Epidermal melanocyte (primary cell): ENCODE data around the gene DHRS12.

ENCODE experiments used
- DNase-seq: peaks from one replicate; pipeline ENCODE4 v3.0.0; 2011; ENCODE audit warnings: low spot score; ENCODE audit not compliant: insufficient read length

Gene DHRS12

DNA sequence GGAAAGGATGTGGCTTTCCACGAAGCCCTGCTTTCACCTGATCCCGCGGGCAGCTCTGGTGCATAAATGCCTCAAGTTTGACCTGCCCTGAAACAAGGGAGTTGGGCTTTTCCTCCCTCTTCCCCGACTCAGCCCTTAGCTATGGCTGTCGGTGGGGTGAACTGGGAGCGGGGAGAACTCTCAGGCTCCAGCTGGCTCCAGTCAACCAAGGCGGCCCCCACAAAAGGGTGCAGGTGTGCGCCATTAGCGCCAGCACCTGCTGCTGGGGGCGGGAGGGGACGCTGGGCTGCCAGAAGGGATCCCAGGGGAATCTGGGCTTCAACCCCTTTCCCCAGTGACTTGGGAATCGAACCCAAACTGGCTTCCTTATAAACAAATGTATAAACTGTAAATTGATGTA is 7.1 kb upstream of the DHRS12 start:
- no peak for DNase-seq

DNA sequence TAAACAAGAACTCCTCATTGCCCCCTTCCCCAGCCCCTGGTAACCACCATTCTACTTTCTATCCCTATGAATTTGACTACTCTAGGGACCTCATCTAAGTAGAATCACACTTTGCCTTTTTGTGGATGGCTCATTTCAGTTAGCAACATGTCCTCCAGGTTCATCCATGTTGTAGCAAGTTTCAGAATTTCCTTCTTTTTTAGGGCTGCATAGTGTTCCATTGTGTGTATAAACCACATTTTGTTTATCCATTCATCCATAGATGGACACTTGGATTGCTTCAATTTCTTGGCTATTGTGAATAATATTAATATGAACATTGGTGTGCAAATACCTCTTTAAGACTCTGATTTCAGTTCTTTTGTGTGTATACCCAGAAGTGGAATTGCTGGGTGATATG is 4.8 kb upstream of the DHRS12 start:
- no peak for DNase-seq

DNA sequence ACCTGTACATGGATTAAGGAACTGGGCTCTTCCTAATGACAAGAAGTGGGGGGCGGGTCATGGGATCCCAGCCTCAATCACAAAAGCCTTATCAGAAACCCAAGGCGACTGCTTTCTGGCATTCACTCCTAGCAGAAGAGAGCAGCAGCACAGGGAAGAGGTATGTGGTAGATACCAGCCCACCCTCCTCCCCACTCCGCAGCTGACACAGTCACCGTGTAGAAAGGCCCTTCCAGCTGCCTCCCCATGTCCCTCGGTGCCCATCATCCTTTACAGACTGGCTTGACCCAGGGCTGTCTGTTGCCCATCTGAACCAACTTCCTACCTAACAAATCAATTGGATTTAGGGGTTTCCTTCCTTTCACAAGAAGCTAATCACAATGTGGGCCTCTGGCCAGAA is 3.1 kb upstream of the DHRS12 start:
- DNase-seq, result no peak

DNA sequence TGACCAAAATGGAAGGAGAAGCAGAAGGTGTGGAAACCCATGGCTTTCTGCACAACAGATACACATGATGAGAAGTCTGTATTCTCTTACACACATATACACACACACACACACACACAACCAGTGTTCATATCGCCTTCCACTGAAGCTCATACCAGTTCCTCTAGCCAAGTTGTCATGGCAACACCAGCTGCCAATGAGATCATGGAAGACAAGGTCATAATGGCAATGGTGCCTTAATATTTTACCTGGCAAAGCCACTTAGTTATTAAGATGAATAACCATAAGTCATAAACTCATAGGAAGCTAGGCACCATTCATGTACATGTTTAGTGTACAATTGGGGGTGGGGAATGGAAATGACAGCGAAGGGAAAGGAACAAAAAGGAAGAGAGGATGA is 2.6 kb upstream of the DHRS12 start:
- DNase-seq, result no peak

DNA sequence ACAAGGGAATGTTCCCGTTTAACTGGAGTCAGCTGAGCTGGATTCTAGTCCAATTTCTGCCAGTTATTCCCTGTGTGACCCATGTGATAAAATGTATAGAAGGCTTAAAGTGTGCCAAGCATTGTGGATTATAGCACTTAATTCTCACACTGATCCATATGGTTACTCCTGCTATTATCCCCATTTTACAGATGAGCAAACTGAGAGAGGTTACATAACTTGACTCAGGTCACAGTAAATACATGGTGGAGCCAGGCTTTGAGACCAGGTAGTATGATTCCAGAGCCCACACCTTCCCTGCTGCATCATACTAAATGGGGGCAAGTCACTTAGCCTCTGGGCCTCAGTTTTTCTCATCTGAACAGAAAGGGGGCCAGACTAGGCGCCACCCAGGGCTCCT is 2.0 kb upstream of the DHRS12 start:
- DNase-seq, result no peak

DNA sequence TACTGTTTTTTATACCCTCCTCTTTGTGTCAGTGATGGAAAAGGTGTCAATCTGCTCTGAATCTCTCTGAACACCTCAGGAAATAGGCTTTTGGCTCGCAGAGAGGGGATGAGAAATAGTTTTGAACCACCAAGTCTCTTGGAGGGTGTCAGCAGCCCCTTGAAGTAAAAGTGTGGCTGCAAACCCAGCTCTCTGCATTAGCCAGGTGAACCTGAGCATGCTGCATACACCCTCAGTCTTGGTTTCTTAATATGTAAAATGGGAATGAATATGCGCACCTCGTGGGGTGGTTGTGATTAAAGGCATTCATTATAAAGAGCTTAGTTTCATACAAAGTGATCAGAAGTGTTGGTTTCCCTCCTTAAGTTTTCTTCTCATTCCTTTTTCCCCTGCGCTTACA is 1.4 kb upstream of the DHRS12 start:
- DNase-seq, result no peak

DNA sequence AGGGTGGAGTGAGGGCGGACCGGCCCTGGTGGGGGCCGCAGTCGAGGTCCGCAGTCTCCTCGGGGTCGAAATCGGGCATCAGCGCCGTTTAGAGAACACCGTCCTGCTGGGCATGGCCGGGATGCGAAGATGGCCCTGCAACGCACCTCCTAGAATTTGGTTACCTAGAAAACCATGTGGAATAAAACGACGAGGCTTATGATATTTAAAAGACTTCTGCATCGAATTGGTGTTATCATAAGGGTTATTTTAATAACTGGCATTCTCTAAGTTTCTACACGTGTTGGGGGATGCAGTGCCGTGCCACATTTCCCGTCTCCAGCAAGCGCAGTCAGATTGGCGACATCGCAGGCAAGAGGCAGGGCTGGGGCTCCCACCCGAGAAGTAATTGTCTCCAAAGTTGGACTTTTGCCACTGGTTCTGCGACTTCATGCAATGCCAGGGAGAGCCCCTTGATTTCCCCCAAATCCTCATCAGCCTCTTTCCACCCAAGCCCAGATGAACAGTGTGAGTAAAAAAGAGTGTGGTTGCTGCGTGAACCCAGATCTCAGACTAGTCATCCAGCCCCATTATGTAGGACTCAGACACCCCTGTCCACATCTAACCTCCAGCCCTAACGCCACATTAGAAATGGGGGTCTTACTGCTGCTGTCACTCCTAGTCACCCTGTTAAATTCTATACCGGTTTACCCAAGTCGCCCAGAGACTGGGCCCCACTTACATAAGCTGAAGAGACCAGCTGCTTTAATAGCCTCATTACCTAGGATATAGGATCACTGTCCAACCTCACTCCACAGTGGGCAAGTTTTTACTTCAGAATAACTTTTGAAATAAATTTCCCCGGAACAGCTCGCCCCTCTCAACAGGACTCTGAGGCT is 571 bp upstream of the DHRS12 start:
- DNase-seq, result no peak

DNA sequence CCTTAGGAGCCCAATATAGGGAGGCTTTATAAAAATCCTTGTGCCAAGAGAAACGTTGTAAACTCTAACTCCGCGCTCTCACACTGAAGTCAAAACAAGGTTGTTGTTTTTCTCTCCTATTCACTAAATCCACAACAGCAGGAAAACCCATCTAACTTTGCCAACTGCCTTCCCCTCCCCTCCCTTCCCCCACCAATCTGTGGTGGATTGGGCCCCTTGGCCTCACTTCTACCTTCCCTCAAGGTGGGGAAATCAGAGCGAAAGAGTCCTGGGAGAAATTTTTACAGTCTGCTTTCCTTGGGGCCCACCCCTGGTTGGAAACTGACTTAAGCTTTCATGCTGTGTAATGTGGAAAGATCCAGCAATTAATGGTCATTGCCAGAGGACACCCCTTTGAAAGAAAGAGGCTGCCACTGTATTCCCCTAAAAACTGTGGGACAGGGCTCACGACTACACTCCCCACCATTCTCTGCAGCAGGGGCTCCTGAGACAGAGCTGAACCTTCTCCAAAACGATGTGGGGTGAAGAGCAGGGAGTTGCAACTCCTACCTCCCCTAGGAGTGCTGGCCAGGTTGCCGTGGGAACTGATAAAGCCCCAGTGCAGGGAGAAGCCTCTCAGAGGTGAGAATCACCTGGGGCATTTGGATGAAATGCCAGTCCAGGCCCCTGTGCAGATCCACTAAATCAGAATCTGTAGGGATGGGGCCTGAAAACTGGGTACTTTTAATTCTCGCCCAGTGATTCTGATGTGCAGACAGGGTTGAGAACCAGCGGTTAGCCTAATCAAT is 1.1 kb downstream of the DHRS12 start:
- no peak for DNase-seq

DNA sequence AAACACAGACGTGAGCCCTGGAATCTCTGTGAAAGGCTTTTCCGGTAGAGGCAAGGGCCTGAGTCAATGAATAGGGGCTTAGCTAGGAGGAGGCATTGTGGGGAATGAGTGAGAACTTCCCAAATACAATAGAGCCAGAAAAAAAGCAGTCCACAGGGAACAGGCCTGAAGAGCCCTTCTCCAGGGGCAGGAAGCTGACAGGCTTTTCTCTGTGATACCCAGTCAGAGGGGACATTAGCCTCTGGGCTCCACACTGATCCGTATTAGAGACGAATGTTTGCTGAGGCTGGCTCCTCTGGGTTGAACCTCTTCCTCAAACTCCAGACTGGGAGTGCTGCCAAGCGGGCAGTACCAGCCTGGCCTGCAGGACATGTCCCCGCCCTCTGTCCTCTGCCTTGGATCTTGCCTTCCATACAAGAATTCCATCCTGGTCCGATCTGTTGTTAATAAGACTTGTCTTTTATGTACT is 2.3 kb downstream of the DHRS12 start:
- no peak for DNase-seq

DNA sequence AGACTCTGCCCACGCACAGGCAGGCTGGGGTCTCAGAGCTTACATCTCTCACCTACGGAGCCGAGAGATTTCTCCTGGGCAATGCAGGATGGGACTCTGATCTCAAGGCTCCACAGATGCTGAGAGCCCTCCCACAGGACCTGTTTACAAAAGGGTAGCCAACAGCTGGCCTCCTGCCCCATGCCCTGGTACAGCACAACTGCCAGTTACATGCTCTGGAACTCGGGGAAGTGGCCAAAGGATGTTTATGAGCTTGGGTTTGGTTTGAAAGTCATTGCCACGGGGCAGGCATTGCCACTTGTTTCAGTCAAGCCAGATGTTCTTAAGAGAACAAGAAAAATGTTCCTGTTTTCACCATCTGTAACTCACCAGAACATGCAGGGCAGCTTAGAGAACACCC is 3.5 kb downstream of the DHRS12 start:
- no peak for DNase-seq

DNA sequence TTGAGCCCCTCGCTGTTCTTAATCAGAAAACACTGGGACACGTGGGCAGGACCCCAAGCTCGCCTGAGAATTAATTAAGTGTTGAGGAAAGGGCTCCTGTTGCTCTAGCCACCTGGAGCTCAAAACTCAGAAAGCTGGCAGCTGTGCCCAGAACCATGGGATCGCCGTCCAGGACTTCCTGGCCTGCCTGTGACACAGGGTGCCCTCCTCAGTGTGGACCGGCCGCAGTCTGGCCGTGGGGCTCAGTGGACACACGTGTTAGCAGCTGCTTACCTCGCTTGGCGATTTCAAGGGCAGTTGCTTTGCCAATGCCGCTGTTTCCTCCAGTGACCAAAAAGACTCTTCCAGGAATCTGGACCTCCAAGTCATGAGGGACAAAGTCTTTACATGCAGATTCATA is 4.7 kb downstream of the DHRS12 start:
- no peak for DNase-seq

DNA sequence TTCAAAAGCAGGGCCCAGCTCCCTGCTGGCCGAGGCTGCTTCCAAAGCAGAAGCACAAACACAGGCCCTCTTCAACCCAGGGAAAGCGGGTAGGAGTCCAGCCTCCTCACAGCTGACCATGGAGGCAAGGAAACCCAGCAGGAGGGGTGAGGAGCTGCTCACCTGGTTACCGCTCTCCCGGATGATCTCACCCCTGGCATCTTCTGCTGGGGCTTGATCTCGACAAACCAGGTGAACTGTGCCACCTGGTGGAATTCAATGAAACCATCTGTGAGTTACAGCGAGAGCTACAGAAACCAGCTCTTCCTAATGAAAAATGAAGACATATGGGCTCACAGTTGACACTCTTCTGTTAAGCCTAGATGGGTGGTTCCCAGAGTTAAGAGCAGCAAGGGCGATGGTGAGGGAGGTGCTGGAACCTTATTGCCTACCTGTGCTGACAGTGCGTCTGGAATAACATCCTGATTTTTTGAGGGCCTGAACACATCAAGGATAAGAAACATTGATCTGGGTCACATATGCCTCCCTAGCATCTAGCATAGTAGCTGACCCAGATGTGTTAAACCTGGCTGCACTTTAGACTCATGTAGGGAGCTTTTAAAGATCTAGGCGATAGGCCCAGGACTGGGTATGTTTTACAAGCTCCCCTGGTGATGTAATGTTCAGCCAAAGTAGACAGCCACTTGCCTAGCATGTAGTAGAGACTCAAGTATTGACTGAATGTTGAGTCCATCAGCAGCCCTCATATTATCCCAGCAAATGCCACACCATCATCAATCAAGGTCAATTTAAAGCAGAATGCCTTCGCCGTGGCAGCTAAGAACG is 6.1 kb downstream of the DHRS12 start:
- no peak for DNase-seq

DNA sequence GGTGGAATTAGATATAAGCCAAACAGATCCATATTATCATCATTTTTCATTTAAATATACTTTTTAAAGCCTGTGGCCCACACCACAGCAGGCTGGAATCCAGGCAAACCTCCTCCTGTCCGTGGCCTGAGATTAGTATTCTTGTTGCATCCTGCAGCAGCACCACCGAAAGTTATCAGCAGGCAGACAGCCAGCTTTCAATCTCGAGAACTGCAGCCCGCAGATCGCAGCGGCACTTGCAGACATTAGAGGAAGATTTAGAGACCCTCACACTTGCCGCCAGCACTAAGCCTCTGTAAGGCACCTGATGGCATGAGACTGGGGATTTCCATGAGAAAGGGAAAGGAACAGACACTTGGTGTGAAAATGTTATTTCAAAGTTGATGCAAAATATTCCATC is 7.4 kb downstream of the DHRS12 start:
- no peak for DNase-seq

DNA sequence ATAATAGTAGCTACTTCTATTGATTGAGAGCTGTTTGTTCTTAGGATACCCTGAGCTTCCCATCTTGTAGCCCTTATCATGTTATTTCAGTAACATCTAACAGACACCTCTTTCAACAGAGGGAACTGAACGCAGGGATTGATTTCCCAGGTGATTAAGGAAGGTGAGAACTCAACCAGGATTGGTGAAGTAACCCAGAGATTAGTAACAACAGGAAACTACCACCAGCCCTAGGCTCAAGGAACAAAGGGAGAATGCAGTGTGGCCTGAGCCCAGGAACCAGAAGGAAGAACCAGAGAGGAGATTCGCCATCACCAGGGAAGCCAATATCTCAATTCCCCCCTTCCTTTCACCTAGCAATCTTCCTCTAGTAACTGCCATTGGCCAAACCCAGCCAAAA is 8.5 kb downstream of the DHRS12 start:
- DNase-seq, result no peak

DNA sequence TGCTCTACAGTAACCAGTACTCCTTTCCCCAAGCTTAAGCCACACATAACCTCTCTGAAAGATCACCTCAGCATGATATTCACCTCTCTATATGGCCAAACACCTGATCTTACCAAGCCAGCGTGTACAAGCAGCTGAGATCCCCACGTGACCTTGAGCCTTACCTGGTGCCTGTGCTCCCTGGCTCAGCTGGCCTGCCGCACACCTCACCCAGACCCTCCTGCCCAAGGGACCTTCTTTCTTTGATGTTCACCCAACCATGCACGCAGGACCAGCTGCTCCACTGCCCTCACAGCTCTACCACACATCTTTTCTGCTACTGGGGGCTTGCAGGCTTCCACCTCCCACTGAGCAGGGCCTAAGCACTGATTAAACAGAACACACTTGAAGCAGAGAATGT is 9.0 kb downstream of the DHRS12 start:
- DNase-seq, result no peak

DNA sequence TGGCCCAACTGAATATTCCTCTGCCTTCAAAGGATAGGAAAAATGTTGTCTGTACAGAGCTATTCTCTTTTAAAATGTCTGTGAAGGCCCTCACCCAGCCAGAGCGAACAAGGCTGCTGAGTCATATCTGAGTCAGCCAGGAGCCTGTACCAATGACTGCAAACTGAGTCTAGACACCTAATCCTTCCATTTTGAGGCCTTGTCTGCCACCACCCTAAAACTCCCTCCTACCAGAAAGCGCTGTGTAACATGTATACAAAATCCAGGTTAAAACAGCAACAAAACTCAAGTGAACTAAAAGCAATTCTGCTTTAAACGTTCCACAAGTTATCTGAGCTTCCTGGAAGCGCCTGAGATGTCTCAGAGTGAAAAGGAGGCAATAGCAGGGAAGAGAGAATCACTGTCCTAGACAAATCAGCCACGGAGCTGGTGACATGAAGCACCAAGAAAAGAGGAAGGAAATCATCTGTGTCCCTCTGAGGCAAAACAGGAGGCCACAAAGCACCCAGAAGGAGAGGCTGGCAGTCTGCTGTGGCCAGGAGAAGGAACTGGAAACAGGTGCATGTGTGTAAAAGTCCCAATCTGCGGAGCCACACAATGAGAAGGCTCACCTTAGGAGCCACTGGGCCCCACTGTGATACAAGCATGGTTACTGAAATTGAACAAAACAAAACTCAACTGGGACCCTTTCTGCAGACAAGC is 10.2 kb downstream of the DHRS12 start:
- no peak for DNase-seq

DNA sequence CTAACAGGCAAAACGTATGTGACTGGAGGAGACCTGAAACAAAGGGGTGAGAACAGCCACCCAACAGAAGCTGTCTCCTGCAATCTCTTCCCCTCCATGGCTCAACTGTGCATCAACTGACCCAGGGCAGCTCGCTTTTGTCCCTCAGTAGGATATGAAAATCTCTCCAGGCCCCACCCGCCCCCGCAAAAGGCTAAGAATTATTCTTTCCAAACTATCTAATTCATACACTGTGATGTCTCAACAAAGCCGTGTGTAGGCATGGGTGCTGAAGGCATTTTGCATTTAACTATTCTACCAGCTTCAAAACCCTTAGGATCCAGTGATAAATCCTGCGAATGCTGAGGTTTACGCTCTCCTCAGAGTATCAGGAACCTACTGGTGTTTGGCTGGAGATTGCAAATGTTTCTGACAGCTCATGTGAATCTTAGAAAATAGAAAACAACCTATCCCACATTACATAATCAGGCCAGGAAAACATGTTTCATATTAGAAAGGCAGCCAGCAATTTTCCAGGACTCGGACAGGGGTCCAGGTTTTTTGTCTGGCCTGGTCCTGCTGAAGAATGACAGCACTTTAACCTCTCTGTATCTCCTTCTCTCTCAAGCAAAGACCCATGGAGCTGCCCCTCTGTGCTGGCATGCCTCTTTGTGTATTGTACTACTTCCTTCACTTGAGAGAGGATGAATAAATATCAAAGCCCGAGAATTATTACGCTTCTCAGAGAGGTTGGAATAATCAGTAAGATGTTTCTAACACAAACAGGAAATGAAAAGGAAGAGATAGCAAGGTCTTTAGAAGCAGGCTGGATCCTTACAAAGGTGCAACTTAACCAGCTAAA is 17.3 kb downstream of the DHRS12 start:
- no peak for DNase-seq

DNA sequence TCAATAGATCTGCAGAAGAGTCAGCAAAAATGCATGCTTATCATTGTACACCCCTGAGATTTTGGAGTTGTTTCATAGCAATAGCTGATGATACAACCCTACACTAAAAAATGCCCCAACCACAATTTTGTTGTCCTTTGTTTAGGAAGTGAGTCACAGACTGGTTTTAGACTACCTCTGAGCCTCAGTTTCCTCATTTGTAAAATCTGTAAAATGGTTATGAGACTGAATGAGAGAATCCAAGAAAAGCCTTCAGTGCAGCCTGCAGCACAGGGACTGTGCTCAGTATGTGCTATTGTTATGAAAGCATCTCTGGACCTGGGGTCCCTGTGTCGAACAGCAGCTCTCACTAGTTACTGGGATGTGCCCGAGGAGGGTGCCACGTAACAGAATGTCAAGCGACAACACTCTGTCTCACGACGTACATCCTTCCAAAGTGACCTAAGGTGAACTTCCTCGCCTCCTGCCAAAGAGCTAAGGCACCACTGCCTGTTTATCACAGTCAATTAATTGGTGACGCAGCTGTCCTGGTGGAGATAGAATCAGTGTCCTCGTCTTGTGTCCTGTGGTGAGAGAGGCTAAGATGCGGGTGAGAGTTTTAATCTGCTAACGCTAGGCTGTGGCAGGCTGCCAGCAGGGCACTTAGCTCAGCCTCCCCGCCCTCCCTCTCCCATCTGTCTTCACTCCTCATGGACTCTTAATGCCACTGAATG is 18.1 kb downstream of the DHRS12 start:
- DNase-seq, result no peak

DNA sequence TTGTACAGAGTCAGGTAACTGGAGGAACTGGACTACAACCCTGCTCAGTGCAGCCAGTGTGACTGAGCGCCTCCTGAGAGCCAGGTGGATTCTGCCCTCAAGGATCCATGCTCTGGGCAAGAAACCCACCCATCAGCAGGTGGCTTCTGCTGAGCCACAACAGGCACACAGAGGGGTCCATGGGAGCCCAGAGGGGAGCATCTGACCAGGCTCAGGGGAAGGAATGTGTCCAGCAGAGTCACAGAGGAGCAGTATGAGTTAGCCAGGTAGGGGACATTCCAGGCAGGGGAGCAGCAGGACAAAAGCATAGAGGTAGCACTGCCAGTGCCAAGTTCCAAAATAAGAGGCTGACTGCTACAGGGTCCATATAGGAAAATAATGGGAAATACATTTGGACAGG is 19.9 kb downstream of the DHRS12 start:
- no peak for DNase-seq
